A549 (cell line): ENCODE data around the gene TOB2. TPM values are rescaled to one million over a fixed set of nuclear protein-coding genes. Genes with fewer than 3 reads are reported as not detected.
A peak's percentile ranks its signal among the peaks of the same experiment; 100 is the strongest.

Experiments
- ATAC-seq, 2 experiments: fragments of 200-7000 bp in 1 of 2; fragments of >200 bp in 1 of 2; cut with Nextera tagmentation in 1 of 2; cut with Tn5 transposase in 1 of 2; 3 replicates each; pipeline versions ENCODE4 v1.8.0 to v1.9.1; 2018 to 2020; ENCODE audit warnings: mild to moderate bottlenecking in 1 of 2, moderate library complexity in 1 of 2
- CTCF ChIA-PET: fragments of 300-600 bp; sonication (Branson Sonifier 250); formaldehyde crosslinking; extraction: SDS; loops from one replicate; lab custom pipeline; 2021; ENCODE audit warnings: antibody characterized with exemption, inconsistent platforms; lab: Yijun Ruan, JAX
- POLR2A ChIA-PET: fragments of 350-600 bp; formaldehyde crosslinking; extraction: SDS; loops from one replicate; lab custom pipeline; 2021; ENCODE audit warnings: antibody characterized with exemption, inconsistent platforms; lab: Yijun Ruan, JAX
- DNase-seq, 2 experiments: peaks; one replicate each; pipeline versions ENCODE4 v3.0.0 to v3.0.0-alpha.2; 2011 to 2016; ENCODE audit warnings: low read depth in 1 of 2, low spot score in 1 of 2
- FAIRE-seq: peaks from 2 replicates; lab custom pipeline; 2011; peaks lifted over from hg19 to GRCh38; lab: Jason Lieb, UNC
- H3K27ac ChIP-seq, 2 experiments: fragments of >200 bp; sonication (Bioruptor Twin); formaldehyde crosslinking; 3 replicates each; pipeline ENCODE4 v1.5.1; 2016 to 2017
- H3K4me1 ChIP-seq: fragments of >200 bp; sonication (Bioruptor Twin); formaldehyde crosslinking; 3 replicates; pipeline ENCODE4 v1.6.1; 2016
- H3K4me2 ChIP-seq: fragments of >200 bp; sonication (Bioruptor Twin); formaldehyde crosslinking; 3 replicates; pipeline ENCODE4 v1.6.1; 2016
- H3K4me3 ChIP-seq: fragments of >200 bp; sonication (Bioruptor Twin); formaldehyde crosslinking; 3 replicates; pipeline ENCODE4 v1.5.1; 2016
- H3K9me3 ChIP-seq: fragments of >200 bp; sonication (Bioruptor Twin); formaldehyde crosslinking; 3 replicates; pipeline ENCODE4 v1.6.1; 2016
- CBX2 ChIP-seq: fragments of 200-600 bp; sonication (generic); IDR thresholded peaks from 2 replicates; pipeline ENCODE4 v1.6.1; 2016; ENCODE audit warnings: low read depth, mild to moderate bottlenecking, borderline replicate concordance
- CEBPB ChIP-seq, 2 experiments: fragments of >200 bp in 1 of 2; sonication (Bioruptor Twin) in 1 of 2; formaldehyde crosslinking in 1 of 2; IDR thresholded peaks; 2 replicates each; pipeline ENCODE4 v1.6.1; 2012 to 2016
- CHD4 ChIP-seq: fragments of 200-600 bp; sonication (generic); IDR thresholded peaks from 2 replicates; pipeline ENCODE4 v1.6.1; 2016; ENCODE audit warnings: antibody characterized with exemption, mild to moderate bottlenecking, borderline replicate concordance
- EHMT2 ChIP-seq: fragments of 200-600 bp; sonication (generic); IDR thresholded peaks from 2 replicates; pipeline ENCODE4 v1.6.1; 2016; ENCODE audit warnings: antibody characterized with exemption, low read depth, mild to moderate bottlenecking, moderate library complexity
- EP300 ChIP-seq, 2 experiments: fragments of >200 bp; sonication (Bioruptor Twin); formaldehyde crosslinking; IDR thresholded peaks; 2 replicates in 1 of 2; 3 replicates in 1 of 2; pipeline ENCODE4 v1.6.1; 2016 to 2017
- GATA3 ChIP-seq: IDR thresholded peaks from 2 replicates; pipeline ENCODE4 v1.6.1; 2012; ENCODE audit warnings: borderline replicate concordance
- HEYL ChIP-seq: fragments of 250-450 bp; sonication (Bioruptor Pico); IDR thresholded peaks from 2 replicates; pipeline ENCODE4 v1.8.0; 2021; ENCODE audit warnings: mild to moderate bottlenecking, moderate library complexity
- HOXA7 ChIP-seq: fragments of 250-450 bp; sonication (Bioruptor Pico); IDR thresholded peaks from 2 replicates; pipeline ENCODE4 v1.5.0; 2020; ENCODE audit warnings: mild to moderate bottlenecking, moderate library complexity
- JUN ChIP-seq, 2 experiments: fragments of >200 bp; sonication (Bioruptor Twin); formaldehyde crosslinking; IDR thresholded peaks; 2 replicates in 1 of 2; 3 replicates in 1 of 2; pipeline ENCODE4 v1.6.1; 2016 to 2017
- KDM1A ChIP-seq: fragments of 200-600 bp; sonication (generic); IDR thresholded peaks from 2 replicates; pipeline ENCODE4 v1.6.1; 2016; ENCODE audit warnings: low read depth, mild to moderate bottlenecking
- KDM5A ChIP-seq: fragments of 200-600 bp; sonication (generic); IDR thresholded peaks from 2 replicates; pipeline ENCODE4 v1.6.1; 2016; ENCODE audit warnings: antibody characterized with exemption, mild to moderate bottlenecking
- NFE2L2 ChIP-seq: fragments of 150-350 bp; conservative IDR thresholded peaks from 2 replicates; pipeline ENCODE4 v1.6.1; 2014; ENCODE audit warnings: low read length
- NPAS2 ChIP-seq: fragments of 250-450 bp; sonication (Bioruptor Pico); IDR thresholded peaks from 2 replicates; pipeline ENCODE4 v1.8.0; 2022; ENCODE audit warnings: mild to moderate bottlenecking, moderate library complexity, borderline replicate concordance
- PHF8 ChIP-seq: fragments of 200-600 bp; sonication (generic); IDR thresholded peaks from 2 replicates; pipeline ENCODE4 v1.6.1; 2016; ENCODE audit warnings: low read depth, mild to moderate bottlenecking, antibody characterized with exemption, moderate library complexity, borderline replicate concordance
- POLR2A ChIP-seq: IDR thresholded peaks from 2 replicates; pipeline ENCODE4 v1.6.1; 2012; ENCODE audit warnings: mild to moderate bottlenecking, low read length
- POLR2AphosphoS2 ChIP-seq: conservative IDR thresholded peaks from 2 replicates; pipeline ENCODE4 v1.6.1; 2012; ENCODE audit warnings: low read length, improper control_type of control experiment, inconsistent platforms
- RAD21 ChIP-seq, 2 experiments: fragments of >200 bp in 1 of 2; sonication (Bioruptor Twin) in 1 of 2; formaldehyde crosslinking in 1 of 2; IDR thresholded peaks in 1 of 2; conservative IDR thresholded peaks in 1 of 2; 2 replicates in 1 of 2; 3 replicates in 1 of 2; pipeline ENCODE4 v1.6.1; 2012 to 2018; ENCODE audit warnings: inconsistent platforms in 1 of 2
- RCOR1 ChIP-seq: fragments of 150-350 bp; IDR thresholded peaks from 2 replicates; pipeline ENCODE4 v1.6.1; 2014; ENCODE audit warnings: antibody characterized with exemption, low read length, low read depth
- SMC3 ChIP-seq: fragments of >200 bp; sonication (Bioruptor Twin); formaldehyde crosslinking; IDR thresholded peaks from 3 replicates; pipeline ENCODE4 v1.6.1; 2018; ENCODE audit warnings: inconsistent platforms
- TFCP2L1 ChIP-seq: fragments of 250-450 bp; sonication (Bioruptor Pico); IDR thresholded peaks from 2 replicates; pipeline ENCODE4 v1.5.0; 2021; ENCODE audit warnings: mild to moderate bottlenecking
- ZNF302 ChIP-seq: fragments of 250-450 bp; sonication (Bioruptor Pico); IDR thresholded peaks from 2 replicates; pipeline ENCODE4 v1.9.0; 2021; ENCODE audit warnings: inconsistent platforms, mild to moderate bottlenecking, moderate library complexity
- WGBS: methylation state at CpG from one replicate; pipeline ENCODE4 v1.1.6; 2017; ENCODE audit errors: missing lambda C conversion rate; 5-methylcytosine and 5-hydroxymethylcytosine counted together
- polyA plus RNA-seq, 4 experiments: library from polyadenylated mRNA; depleted of rRNA in 3 of 4; stranded (reverse); fragments of >200 nt; fragmentation: RNase III in 1 of 4; extraction: RNeasy Plus Mini Kit Qiagen cat#74134 plus additional on column Dnase treatment in 1 of 4; gene quantifications; 2 replicates in 3 of 4; 3 replicates in 1 of 4; pipeline ENCODE4 v1.2.3, GENCODE V29; 2011 to 2017
- TF ChIP-seq, protein P1 (sequence below): fragments of 250-450 bp; sonication (Bioruptor Pico); IDR thresholded peaks from 2 replicates; pipeline ENCODE4 v1.5.0; 2021; ENCODE audit warnings: mild to moderate bottlenecking, moderate library complexity, borderline replicate concordance
- TF ChIP-seq, protein P2 (sequence below): fragments of 200-600 bp; sonication (generic); IDR thresholded peaks from 2 replicates; pipeline ENCODE4 v1.6.1; 2016; ENCODE audit warnings: antibody characterized with exemption, mild to moderate bottlenecking, moderate library complexity
- TF ChIP-seq, protein P3 (sequence below): IDR thresholded peaks from 2 replicates; pipeline ENCODE4 v1.6.1; 2012; ENCODE audit warnings: low read depth, borderline replicate concordance
- TF ChIP-seq, protein P4 (sequence below): fragments of 450-650 bp; IDR thresholded peaks from 2 replicates; pipeline ENCODE4 v1.6.1; 2014; ENCODE audit warnings: antibody characterized with exemption
- TF ChIP-seq, protein P5 (sequence below): fragments of >200 bp; sonication (Bioruptor Twin); formaldehyde crosslinking; IDR thresholded peaks from 3 replicates; pipeline ENCODE4 v1.6.1; 2016

Gene TOB2
- polyA plus RNA-seq, 2 of the 4 experiments (the other 2 are of a cell fraction) = 11.4 to 14.7 TPM

DNA sequence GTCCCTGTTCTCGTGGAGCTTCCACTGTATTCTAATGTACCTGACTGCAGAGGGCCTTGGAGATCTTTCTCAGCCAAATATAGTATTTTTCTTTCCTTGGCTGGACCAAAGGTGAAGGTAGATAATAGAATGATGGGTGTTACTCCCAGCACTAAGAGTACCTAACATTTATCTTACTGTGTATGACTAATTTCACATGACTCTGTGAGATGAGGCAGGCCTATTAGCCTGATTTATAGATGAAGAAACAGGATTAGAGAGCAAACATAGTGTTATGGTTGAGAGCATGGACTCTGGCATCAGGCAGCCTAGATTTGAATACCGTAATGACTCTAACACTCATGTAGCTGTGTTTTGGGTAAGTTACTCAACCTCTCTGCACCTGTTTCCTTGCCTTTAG is 25.0 kb upstream of the TOB2 start:
- no peak overlapping the region for H3K4me2 ChIP-seq
- ATAC-seq = no peak
- ChIA-PET CTCF (interaction anchor here (1.0 to 1.6 kb wide), 2 partner anchors 46 to 68 kb away, joined by 3 to 4 read pairs; no protein-coding TSS in a partner anchor), POLR2A (no interaction called here)
- TF ChIP-seq KDM1A (no peak), RCOR1 (no peak), PHF8 (no peak), EP300 (IDR thresholded peaks at IDR 0.05) (no peak), NFE2L2 (no peak), NPAS2 (CRISPR knock-in tag) (no peak), EHMT2 (no peak), GATA3 (no peak), CEBPB (IDR thresholded peaks at IDR 0.05) (no peak), TFCP2L1 (CRISPR knock-in tag) (no peak), CBX2 (no peak), JUN (IDR thresholded peaks at IDR 0.05) (no peak), CHD4 (no peak), HEYL (CRISPR knock-in tag) (no peak), POLR2AphosphoS2 (no peak), RAD21 (conservative IDR thresholded peaks at IDR 0.05 in 1 of 2, IDR thresholded peaks at IDR 0.05 in 1 of 2) (no peak)
- TF ChIP-seq, protein P1, sequence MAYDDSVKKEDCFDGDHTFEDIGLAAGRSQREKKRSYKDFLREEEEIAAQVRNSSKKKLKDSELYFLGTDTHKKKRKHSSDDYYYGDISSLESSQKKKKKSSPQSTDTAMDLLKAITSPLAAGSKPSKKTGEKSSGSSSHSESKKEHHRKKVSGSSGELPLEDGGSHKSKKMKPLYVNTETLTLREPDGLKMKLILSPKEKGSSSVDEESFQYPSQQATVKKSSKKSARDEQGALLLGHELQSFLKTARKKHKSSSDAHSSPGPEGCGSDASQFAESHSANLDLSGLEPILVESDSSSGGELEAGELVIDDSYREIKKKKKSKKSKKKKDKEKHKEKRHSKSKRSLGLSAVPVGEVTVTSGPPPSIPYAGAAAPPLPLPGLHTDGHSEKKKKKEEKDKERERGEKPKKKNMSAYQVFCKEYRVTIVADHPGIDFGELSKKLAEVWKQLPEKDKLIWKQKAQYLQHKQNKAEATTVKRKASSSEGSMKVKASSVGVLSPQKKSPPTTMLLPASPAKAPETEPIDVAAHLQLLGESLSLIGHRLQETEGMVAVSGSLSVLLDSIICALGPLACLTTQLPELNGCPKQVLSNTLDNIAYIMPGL (CRISPR knock-in tag) = no peak
- TF ChIP-seq, protein P2, sequence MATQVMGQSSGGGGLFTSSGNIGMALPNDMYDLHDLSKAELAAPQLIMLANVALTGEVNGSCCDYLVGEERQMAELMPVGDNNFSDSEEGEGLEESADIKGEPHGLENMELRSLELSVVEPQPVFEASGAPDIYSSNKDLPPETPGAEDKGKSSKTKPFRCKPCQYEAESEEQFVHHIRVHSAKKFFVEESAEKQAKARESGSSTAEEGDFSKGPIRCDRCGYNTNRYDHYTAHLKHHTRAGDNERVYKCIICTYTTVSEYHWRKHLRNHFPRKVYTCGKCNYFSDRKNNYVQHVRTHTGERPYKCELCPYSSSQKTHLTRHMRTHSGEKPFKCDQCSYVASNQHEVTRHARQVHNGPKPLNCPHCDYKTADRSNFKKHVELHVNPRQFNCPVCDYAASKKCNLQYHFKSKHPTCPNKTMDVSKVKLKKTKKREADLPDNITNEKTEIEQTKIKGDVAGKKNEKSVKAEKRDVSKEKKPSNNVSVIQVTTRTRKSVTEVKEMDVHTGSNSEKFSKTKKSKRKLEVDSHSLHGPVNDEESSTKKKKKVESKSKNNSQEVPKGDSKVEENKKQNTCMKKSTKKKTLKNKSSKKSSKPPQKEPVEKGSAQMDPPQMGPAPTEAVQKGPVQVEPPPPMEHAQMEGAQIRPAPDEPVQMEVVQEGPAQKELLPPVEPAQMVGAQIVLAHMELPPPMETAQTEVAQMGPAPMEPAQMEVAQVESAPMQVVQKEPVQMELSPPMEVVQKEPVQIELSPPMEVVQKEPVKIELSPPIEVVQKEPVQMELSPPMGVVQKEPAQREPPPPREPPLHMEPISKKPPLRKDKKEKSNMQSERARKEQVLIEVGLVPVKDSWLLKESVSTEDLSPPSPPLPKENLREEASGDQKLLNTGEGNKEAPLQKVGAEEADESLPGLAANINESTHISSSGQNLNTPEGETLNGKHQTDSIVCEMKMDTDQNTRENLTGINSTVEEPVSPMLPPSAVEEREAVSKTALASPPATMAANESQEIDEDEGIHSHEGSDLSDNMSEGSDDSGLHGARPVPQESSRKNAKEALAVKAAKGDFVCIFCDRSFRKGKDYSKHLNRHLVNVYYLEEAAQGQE = no peak
- TF ChIP-seq, protein P3, sequence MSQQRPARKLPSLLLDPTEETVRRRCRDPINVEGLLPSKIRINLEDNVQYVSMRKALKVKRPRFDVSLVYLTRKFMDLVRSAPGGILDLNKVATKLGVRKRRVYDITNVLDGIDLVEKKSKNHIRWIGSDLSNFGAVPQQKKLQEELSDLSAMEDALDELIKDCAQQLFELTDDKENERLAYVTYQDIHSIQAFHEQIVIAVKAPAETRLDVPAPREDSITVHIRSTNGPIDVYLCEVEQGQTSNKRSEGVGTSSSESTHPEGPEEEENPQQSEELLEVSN = no peak
- TF ChIP-seq, protein P4, sequence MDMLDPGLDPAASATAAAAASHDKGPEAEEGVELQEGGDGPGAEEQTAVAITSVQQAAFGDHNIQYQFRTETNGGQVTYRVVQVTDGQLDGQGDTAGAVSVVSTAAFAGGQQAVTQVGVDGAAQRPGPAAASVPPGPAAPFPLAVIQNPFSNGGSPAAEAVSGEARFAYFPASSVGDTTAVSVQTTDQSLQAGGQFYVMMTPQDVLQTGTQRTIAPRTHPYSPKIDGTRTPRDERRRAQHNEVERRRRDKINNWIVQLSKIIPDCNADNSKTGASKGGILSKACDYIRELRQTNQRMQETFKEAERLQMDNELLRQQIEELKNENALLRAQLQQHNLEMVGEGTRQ = no peak
- no peak overlapping the region for H3K27ac ChIP-seq
- no peak for FAIRE-seq
- no peak for DNase-seq
- H3K4me3 ChIP-seq = no peak overlapping the region
- H3K9me3 ChIP-seq = no peaks in the 10 kb centered on the region
- peaks cover 15% of the 10 kb centered on the region for H3K4me1 ChIP-seq
- 79% methylated on average over 2 of the region's 2 CpGs for WGBS

DNA sequence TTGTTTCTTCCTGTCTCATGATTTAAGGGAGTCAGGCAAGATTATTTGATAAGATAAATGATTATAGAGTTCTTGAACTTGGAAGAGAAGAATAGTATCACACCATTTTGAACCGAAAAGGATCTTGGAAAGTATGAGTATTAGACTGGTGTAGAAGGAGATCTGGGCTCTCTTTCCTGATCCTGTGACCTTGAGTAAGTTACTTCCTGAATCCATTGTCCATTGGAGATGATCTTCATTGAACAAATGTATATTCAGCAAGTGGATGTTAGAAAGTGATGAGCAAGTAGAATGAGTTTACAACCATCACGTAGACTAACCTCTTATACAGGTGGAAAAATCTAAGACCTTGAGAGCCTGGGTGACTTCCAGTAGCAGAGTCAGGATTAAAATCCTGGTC is 24.3 kb upstream of the TOB2 start:
- WGBS = 95% methylated on average over 2 of the region's 2 CpGs
- ChIA-PET CTCF (interaction anchor here (1.0 to 1.6 kb wide), 2 partner anchors 47 to 67 kb away, joined by 3 to 4 read pairs; no protein-coding TSS in a partner anchor), POLR2A (no interaction called here)
- H3K4me1 ChIP-seq = peaks cover 15% of the 10 kb centered on the region
- H3K9me3 ChIP-seq = no peaks in the 10 kb centered on the region
- DNase-seq = no peak
- TF ChIP-seq, protein P3 = no peak
- TF ChIP-seq, protein P5, sequence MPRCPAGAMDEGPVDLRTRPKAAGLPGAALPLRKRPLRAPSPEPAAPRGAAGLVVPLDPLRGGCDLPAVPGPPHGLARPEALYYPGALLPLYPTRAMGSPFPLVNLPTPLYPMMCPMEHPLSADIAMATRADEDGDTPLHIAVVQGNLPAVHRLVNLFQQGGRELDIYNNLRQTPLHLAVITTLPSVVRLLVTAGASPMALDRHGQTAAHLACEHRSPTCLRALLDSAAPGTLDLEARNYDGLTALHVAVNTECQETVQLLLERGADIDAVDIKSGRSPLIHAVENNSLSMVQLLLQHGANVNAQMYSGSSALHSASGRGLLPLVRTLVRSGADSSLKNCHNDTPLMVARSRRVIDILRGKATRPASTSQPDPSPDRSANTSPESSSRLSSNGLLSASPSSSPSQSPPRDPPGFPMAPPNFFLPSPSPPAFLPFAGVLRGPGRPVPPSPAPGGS = no peak
- TF ChIP-seq POLR2A (no peak), HOXA7 (CRISPR knock-in tag) (no peak), KDM5A (no peak), PHF8 (no peak), RAD21 (conservative IDR thresholded peaks at IDR 0.05 in 1 of 2, IDR thresholded peaks at IDR 0.05 in 1 of 2) (no peak), ZNF302 (CRISPR knock-in tag) (no peak), SMC3 (no peak), JUN (IDR thresholded peaks at IDR 0.05) (no peak), RCOR1 (no peak)
- TF ChIP-seq, protein P4 = no peak
- 0 out of 3 replicates have a peak overlapping the region, but pooled peaks have one; percentile 86 for H3K4me2 ChIP-seq
- H3K4me3 ChIP-seq = no peak overlapping the region
- no peak overlapping the region for H3K27ac ChIP-seq
- no peak for ATAC-seq
- FAIRE-seq = no peak
